Neural progenitor cell (in vitro differentiated cells): ENCODE results near the gene CLDN25.

Source experiments
- CTCF ChIP-seq: fragments of 200-600 bp; sonication (generic); IDR thresholded peaks from 2 replicates; pipeline ENCODE4 v1.5.1; 2017; ENCODE audit warnings: antibody characterized with exemption, mild to moderate bottlenecking
- EZH2 ChIP-seq: fragments of 200-600 bp; sonication (generic); IDR thresholded peaks from 2 replicates; pipeline ENCODE4 v1.6.1; 2017; ENCODE audit warnings: antibody characterized with exemption, mild to moderate bottlenecking, moderate library complexity

- no peak for TF ChIP-seq CTCF
- TF ChIP-seq EZH2: no peak
Measured at GRCh38 chr11:113802621-113803020, 23.0 kb downstream of the CLDN25 start.
